Progenitor cell of endocrine pancreas (in vitro differentiated cells): ENCODE results near the gene BRIX1. TPM values are rescaled to one million over a fixed set of nuclear protein-coding genes. Genes with fewer than 3 reads are reported as not detected.
A peak's percentile ranks its signal among the peaks of the same experiment; 100 is the strongest.
"Not testable (repeated sequence)": the region's sequence is repeated elsewhere in the genome, so short reads cannot be mapped to it uniquely, and the experiment has no call there.

Experiments
- DNase-seq: peaks from one replicate; pipeline ENCODE4 v3.0.0; 2021; ENCODE audit warnings: low spot score; ENCODE audit not compliant: unreplicated experiment
- H3K27ac Mint-ChIP-seq: 2 replicates; pipeline ENCODE4 v1.8.0; 2021; ENCODE audit warnings: mild to moderate bottlenecking, moderate library complexity, mixed read lengths
- H3K27me3 Mint-ChIP-seq: 2 replicates; pipeline ENCODE4 v1.8.0; 2021; ENCODE audit warnings: mixed read lengths
- H3K36me3 Mint-ChIP-seq: 2 replicates; pipeline ENCODE4 v1.8.0; 2022; ENCODE audit warnings: mixed read lengths; ENCODE audit not compliant: insufficient read depth
- H3K4me1 Mint-ChIP-seq: 2 replicates; pipeline ENCODE4 v1.8.0; 2021; ENCODE audit warnings: low read depth, mixed read lengths
- H3K4me3 Mint-ChIP-seq: 2 replicates; pipeline ENCODE4 v1.8.0; 2021; ENCODE audit warnings: low read depth, mild to moderate bottlenecking, moderate library complexity, mixed read lengths
- H3K9me3 Mint-ChIP-seq: 2 replicates; pipeline ENCODE4 v1.8.0; 2021; ENCODE audit warnings: low read depth, mixed read lengths
- CTCF ChIP-seq: fragments of 200-600 bp; sonication (generic); IDR thresholded peaks from one replicate; pipeline ENCODE4 v1.5.0; 2021; ENCODE audit warnings: antibody characterized with exemption, mild to moderate bottlenecking; ENCODE audit not compliant: unreplicated experiment
- total RNA-seq: library from RNA; stranded (reverse); gene quantifications from 2 replicates; pipeline ENCODE4 v1.2.1, GENCODE V29; 2021

Gene BRIX1
- total RNA-seq, 1 donor from 2014 or later = 31.4 TPM

GRCh38 chr5:34957857-34958690 is 42.6 kb downstream of the BRIX1 start:
- no peaks in the 10 kb centered on the region for H3K27me3 Mint-ChIP-seq
- H3K9me3 Mint-ChIP-seq = no peaks in the 10 kb centered on the region
- peaks cover 3% of the 10 kb centered on the region for H3K4me1 Mint-ChIP-seq
- peak; percentile 69 for TF ChIP-seq CTCF
- peaks cover 15% of the 10 kb centered on the region for H3K36me3 Mint-ChIP-seq
- DNase-seq = no peak
- no peak overlapping the region for H3K4me3 Mint-ChIP-seq
- H3K27ac Mint-ChIP-seq = no peak overlapping the region

DNA sequence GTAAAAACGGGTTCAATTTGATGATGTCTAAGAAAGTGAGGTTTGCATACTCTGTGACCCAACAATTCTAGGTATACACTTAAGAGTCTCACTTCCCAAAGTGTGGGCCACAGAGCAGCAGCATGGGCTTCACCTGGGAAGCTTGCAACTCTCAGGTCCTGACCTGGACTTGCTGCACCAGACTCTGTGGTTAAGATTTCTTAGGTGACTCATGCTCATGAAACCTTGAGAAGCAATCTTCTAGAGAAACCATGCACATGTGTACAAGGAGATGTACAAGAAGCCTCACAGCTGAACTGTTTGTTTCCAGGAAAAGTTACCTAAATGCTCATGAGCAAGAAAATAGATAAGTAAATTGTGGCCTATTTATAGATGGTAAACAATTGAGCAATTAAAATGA is 43.8 kb downstream of the BRIX1 start:
- peaks cover 3% of the 10 kb centered on the region for H3K4me1 Mint-ChIP-seq

GRCh38 chr5:34967540-34967939 is 52.0 kb downstream of the BRIX1 start:
- H3K36me3 Mint-ChIP-seq = peaks cover 15% of the 10 kb centered on the region
- no peak overlapping the region for H3K4me3 Mint-ChIP-seq
- no peaks in the 10 kb centered on the region for H3K27me3 Mint-ChIP-seq
- no peaks in the 10 kb centered on the region for H3K4me1 Mint-ChIP-seq
- H3K27ac Mint-ChIP-seq = no peak overlapping the region
- TF ChIP-seq CTCF = no peak
- no peak for DNase-seq
- H3K9me3 Mint-ChIP-seq = peaks cover 18% of the 10 kb centered on the region

More for the DNA sequence above, 43.8 kb downstream of the BRIX1 start:
- DNase-seq = no peak
- Mint-ChIP-seq H3K27me3 (no peaks in the 10 kb centered on the region), H3K4me3 (no peak overlapping the region), H3K36me3 (peaks cover 14% of the 10 kb centered on the region), H3K9me3 (no peaks in the 10 kb centered on the region), H3K27ac (peak overlapping the region; percentile 10)
- TF ChIP-seq CTCF = no peak

DNA sequence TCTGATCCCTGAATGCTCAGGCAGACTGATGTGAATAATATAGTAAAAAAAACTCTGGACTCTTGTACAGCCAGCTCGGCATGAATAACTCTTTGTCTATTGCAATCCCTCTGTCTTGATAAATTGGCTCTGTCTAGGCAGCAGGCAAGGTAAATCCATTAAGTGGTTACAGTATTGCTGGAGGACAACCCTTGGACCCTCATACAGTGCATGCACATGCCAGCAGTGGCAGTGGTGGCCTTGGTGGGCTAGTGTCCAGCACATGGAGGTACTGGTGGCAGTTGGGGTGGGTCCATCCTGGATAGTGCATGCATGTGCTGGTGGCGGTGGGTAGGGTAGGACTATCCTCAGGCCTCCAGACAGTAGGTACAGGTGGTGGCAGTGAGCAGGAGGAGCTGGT is 52.7 kb downstream of the BRIX1 start:
- DNase-seq = no peak
- peaks cover 18% of the 10 kb centered on the region for H3K9me3 Mint-ChIP-seq
- H3K4me1 Mint-ChIP-seq = no peaks in the 10 kb centered on the region
- H3K36me3 Mint-ChIP-seq = peaks cover 15% of the 10 kb centered on the region
- no peak overlapping the region for H3K27ac Mint-ChIP-seq
- no peak overlapping the region for H3K4me3 Mint-ChIP-seq
- H3K27me3 Mint-ChIP-seq = no peaks in the 10 kb centered on the region
- TF ChIP-seq CTCF = no peak

DNA sequence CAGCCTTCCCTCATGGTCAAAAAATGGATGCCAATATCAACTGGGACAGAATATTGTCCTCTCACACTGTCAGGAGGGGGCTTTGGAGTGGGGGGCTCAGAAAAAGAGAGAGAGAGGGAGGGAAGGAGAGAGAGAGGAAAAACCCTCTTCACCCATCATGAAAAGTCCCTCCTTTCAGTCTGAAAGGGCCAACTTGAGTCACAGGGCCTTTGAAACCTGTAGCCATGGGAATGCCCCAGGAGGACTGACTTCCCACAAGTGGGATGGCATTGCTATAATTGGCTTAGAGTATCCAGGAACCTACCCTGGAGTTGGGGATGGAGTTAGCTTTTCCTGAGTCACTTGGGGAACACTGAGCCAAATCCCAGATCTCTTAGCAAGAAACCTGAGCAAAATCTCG is 55.0 kb downstream of the BRIX1 start:
- Mint-ChIP-seq H3K4me1 (peaks cover 3% of the 10 kb centered on the region), H3K4me3 (no peak overlapping the region), H3K27me3 (no peaks in the 10 kb centered on the region), H3K36me3 (peaks cover 13% of the 10 kb centered on the region), H3K27ac (no peak overlapping the region), H3K9me3 (peaks cover 12% of the 10 kb centered on the region)
- DNase-seq = no peak
- no peak for TF ChIP-seq CTCF

DNA sequence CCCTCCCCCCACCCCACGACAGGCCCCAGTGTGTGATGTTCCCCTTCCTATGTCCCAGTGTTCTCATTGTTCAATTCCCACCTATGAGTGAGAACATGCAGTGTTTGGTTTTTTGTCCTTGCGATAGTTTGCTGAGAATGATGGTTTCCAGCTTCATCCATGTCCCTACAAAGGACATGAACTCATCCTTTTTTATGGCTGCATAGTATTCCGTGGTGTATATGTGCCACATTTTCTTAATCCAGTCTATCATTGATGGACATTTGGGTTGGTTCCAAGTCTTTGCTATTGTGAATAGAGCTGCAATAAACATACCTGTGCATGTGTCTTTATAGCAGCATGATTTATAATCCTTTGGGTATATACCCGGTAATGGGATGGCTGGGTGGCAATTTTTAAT is 56.1 kb downstream of the BRIX1 start:
- not testable (repeated sequence) for H3K4me3 Mint-ChIP-seq, H3K9me3 Mint-ChIP-seq, H3K4me1 Mint-ChIP-seq, H3K27me3 Mint-ChIP-seq, H3K36me3 Mint-ChIP-seq, DNase-seq, H3K27ac Mint-ChIP-seq
